Measurements from ENCODE around the gene ARFIP1.

Gene ARFIP1

DNA sequence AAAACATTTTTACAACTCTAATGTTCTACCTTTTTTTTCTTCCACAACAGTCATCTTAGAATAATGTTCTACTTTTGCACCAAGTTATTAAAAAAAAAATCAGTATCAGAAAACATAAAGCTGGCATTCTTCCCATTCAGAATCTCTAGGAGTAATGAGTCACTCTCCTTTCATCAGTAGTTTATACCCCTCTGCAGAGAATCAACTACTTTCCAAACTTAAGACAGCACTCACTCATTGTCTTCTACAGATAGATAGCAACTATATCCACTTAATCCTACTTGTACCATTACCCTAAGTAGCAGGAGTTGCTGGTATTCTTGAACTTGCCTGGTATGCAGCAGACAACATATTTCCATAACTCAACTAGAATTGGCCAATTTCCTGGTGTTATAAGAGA is 3.4 kb upstream of the ARFIP1 start:
- DNase-seq: no peak

DNA sequence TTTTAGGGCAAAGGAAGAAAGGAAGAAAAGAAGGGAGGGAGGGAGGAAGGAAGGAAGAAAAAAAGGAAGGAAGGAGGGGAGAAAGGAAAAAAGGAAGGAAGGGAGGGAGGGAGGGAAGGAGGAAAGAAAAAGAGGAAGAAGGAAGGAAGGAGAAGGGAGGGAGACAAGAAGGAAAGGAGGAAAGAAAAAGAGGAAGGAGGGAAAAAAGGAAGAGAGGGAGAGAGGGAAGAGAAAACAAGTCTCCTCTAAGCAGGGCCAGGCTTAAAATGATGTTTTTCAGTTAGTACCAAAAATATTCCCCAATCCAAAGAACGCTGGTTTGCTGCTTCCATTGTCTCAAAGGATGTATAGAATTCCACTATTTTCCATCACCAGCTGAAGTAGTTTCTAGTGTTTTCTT is 2.3 kb upstream of the ARFIP1 start:
- no peak for DNase-seq
- no peak for TF ChIP-seq POLR2A (IDR thresholded peaks at IDR 0.05; ENCODE audit: low read length)
- TF ChIP-seq GATA1 (IDR thresholded peaks at IDR 0.05; ENCODE audit: low read depth, low read length): no peak

More for the DNA sequence above, 3.4 kb upstream of the ARFIP1 start:
- TF ChIP-seq GATA1 (IDR thresholded peaks at IDR 0.05; ENCODE audit: low read depth, low read length): no peak
- no peak for TF ChIP-seq POLR2A (IDR thresholded peaks at IDR 0.05; ENCODE audit: low read length)

DNA sequence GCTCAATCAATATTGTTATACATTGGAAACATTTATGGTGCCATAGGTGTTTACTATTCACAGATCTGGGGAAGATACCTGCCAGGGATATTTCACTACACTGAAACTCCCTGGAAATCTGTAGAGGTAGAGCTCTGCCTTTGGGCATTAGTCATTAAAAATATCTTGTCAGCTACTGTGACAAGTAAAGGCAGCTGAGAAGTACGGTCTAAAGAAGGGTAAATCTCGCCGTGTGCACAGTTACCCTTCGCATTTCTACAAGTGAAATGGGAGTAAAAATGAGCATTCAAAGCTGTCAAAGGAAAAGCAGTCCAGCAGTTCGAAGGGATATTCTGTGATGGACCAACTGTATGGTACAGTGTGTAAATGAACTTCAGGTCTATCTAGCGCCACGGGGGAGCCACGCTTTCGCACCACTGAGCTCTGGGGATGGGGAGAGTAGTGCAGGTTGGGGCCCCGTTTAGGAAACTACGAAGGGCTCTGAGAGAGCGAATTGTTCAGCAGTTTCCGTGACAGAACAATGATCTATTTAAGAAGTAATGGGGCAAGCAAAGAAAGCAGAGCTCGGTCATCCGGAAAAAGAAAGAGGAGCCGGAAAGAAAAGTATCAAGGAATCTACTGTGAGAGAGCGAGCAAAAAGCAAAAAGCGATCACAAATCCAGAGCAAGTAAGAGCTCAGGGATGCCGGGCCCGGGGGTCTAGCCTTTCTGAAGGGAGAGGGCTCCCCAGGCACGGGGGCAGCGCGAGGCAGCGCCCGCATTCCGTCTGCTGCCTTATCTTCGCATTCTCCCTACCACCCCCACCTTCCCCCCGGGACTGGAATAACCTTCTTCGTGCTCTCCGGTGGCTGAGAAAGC is 870 bp upstream of the ARFIP1 start:
- DNase-seq: peak; percentile 56 to 60

GRCh38 chr4:152780267-152780778 is 569 bp downstream of the ARFIP1 start:
- no peak for TF ChIP-seq GATA1 (IDR thresholded peaks at IDR 0.05; ENCODE audit: low read depth, low read length)
- no peak for TF ChIP-seq POLR2A (IDR thresholded peaks at IDR 0.05; ENCODE audit: low read length)
- DNase-seq: no peak

More for the DNA sequence above, 870 bp upstream of the ARFIP1 start:
- TF ChIP-seq GATA1 (IDR thresholded peaks at IDR 0.05; ENCODE audit: low read depth, low read length): no peak
- TF ChIP-seq POLR2A (IDR thresholded peaks at IDR 0.05; ENCODE audit: low read length): no peak

GRCh38 chr4:152784490-152785350 is 5.0 kb downstream of the ARFIP1 start:
- peak; percentile 19 to 46 for DNase-seq

DNA sequence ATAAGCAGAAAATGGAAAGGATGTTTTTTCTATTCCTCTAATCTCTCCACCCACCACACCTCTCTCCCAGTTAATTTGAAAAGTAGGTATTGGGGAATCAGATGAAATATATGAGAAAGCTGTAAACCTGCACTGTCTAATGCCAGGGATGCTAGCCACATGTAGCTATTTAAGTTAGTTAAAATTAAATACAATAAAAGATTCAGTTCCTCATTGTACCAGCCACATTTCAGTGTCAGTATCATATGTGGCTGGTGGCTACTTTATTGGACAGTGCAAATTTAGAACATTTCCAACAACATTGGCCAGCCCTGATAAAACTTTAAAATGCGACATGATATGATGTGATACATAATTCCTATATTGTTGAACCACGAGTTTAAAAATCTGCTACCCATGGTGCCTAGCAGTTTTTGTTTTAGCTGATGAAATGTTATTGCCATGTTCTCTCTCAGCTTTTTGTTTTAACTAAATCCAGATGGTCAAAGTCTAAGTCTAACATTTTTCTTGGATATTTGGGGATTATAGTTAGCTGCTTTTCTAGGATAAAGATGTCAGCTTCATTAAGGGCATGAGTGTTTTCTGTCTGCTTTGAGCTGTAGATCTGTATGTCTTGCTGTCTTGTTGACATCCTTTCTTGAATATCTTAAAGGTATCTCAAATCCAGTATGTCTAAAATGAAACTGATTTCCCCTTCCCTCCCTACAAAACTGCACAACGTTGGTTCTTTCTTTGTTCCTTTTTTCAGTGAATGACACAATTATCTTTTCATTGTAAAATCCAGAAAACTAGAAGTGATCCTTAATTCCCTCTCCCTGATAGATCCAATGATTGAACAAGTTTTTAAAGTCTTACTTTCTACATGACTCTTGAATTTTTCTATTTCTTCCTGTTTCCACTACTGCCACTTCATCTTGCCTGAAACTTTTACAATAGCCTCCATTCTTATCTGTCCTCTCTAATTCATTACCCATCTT is 6.2 kb downstream of the ARFIP1 start:
- no peak for DNase-seq
- TF ChIP-seq POLR2A (IDR thresholded peaks at IDR 0.05; ENCODE audit: low read length): no peak
- no peak for TF ChIP-seq GATA1 (IDR thresholded peaks at IDR 0.05; ENCODE audit: low read depth, low read length)

More at GRCh38 chr4:152784490-152785350, 5.0 kb downstream of the ARFIP1 start:
- TF ChIP-seq POLR2A (IDR thresholded peaks at IDR 0.05; ENCODE audit: low read length) (no peak), GATA1 (IDR thresholded peaks at IDR 0.05; ENCODE audit: low read depth, low read length) (no peak)

DNA sequence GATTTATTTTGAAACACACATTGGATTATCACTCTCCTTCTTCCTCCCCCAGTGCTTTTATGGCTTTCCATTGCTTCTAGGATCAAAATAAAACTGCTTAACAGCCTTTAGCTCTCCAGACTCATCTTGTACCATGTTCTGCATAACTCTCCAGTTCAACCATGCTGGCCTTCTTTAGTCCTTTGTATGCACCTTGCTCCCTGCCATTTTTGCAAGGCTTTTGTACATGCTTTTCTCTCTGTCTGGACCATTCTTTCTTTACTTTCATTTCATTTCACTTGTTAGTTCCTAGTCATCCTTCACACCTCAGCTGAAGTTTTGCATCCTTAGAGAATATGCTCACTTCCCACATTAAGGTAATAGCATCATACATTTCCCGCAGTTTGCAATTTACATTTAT is 6.9 kb downstream of the ARFIP1 start:
- no peak for DNase-seq
- no peak for TF ChIP-seq GATA1 (IDR thresholded peaks at IDR 0.05; ENCODE audit: low read depth, low read length)
- TF ChIP-seq POLR2A (IDR thresholded peaks at IDR 0.05; ENCODE audit: low read length): no peak

GRCh38 chr4:152795891-152796290 is 16.1 kb downstream of the ARFIP1 start:
- no peak for DNase-seq

GRCh38 chr4:152803541-152803940 is 23.8 kb downstream of the ARFIP1 start:
- TF ChIP-seq POLR2A (IDR thresholded peaks at IDR 0.05; ENCODE audit: low read length): no peak
- TF ChIP-seq GATA1 (IDR thresholded peaks at IDR 0.05; ENCODE audit: low read depth, low read length): no peak
- no peak for DNase-seq

More at GRCh38 chr4:152795891-152796290, 16.1 kb downstream of the ARFIP1 start:
- TF ChIP-seq GATA1 (IDR thresholded peaks at IDR 0.05; ENCODE audit: low read depth, low read length) (no peak), POLR2A (IDR thresholded peaks at IDR 0.05; ENCODE audit: low read length) (no peak)

DNA sequence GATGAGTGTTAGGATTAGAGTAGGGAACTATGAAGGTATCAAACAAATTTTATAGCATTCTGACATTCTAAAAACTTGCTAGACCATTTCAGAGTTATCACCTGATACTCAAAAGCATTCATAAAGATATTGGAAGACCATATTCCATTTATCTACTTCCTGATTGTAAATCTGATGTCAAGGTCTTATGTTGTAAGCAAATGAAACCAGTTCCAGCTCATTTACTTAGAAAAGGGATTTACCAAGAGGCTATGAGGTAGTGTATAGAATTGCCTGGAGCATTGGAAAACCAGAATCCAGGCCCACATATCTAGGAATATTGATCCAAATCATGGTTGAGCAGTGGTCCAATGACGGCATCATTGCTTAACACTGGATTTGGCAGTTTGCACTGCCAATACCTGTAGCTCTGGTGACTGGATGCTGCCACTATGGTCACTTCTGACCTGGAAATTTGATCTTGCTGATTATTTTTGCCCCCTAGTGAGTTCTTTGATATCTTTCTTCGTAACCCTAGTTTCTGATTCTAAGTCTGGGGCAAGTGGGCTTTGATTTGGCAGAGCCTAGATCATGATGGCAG is 25.4 kb downstream of the ARFIP1 start:
- TF ChIP-seq POLR2A (IDR thresholded peaks at IDR 0.05; ENCODE audit: low read length): no peak
- TF ChIP-seq GATA1 (IDR thresholded peaks at IDR 0.05; ENCODE audit: low read depth, low read length): no peak
- DNase-seq: no peak

- DNase-seq: no peak
- no peak for TF ChIP-seq POLR2A (IDR thresholded peaks at IDR 0.05; ENCODE audit: low read length)
- TF ChIP-seq GATA1 (IDR thresholded peaks at IDR 0.05; ENCODE audit: low read depth, low read length): no peak
Observed at GRCh38 chr4:152805818-152806217, 26.1 kb downstream of the ARFIP1 start.

GRCh38 chr4:152806501-152807125 is 26.9 kb downstream of the ARFIP1 start:
- no peak for DNase-seq
- TF ChIP-seq GATA1 (IDR thresholded peaks at IDR 0.05; ENCODE audit: low read depth, low read length) (no peak), POLR2A (IDR thresholded peaks at IDR 0.05; ENCODE audit: low read length) (no peak)

Measured in erythroblast (primary cell).